Small intestine (tissue), 7 donors: ENCODE results near the gene KLF7. TPM values are rescaled to one million over a fixed set of nuclear protein-coding genes. Genes with fewer than 3 reads are reported as not detected.
"Not testable (repeated sequence)": the region's sequence is repeated elsewhere in the genome, so short reads cannot be mapped to it uniquely, and the experiment has no call there.

ENCODE experiments used
- DNase-seq, 2 donors: peaks; one replicate each; pipeline versions ENCODE4 v3.0.0 to v3.0.0-alpha.2; 2013
- FAIRE-seq: peaks from 2 replicates; lab custom pipeline; 2012; peaks lifted over from hg19 to GRCh38; lab: Jason Lieb, UNC
- H3K27ac ChIP-seq, 3 donors: one replicate each; pipeline ENCODE4 v1.5.1; 2013; ENCODE audit warnings: low read length in 2 of 3, mild to moderate bottlenecking in 2 of 3, control low read depth in 1 of 3, inconsistent platforms in 1 of 3, low read depth in 1 of 3, moderate library complexity in 1 of 3
- H3K27me3 ChIP-seq, 3 donors: one replicate each; pipeline ENCODE4 v1.6.1; 2013; ENCODE audit warnings: low read length in 3 of 3, inconsistent platforms in 1 of 3; ENCODE audit not compliant: control insufficient read depth in 3 of 3, insufficient read depth in 3 of 3
- H3K36me3 ChIP-seq, 3 donors: one replicate each; pipeline ENCODE4 v1.6.1; 2013; ENCODE audit warnings: low read length in 3 of 3, inconsistent platforms in 1 of 3, low read depth in 1 of 3, mild to moderate bottlenecking in 1 of 3, moderate library complexity in 1 of 3; ENCODE audit not compliant: control insufficient read depth in 3 of 3, insufficient read depth in 2 of 3
- H3K4me1 ChIP-seq, 3 donors: one replicate each; pipeline ENCODE4 v1.6.1; 2013; ENCODE audit warnings: low read length in 2 of 3, inconsistent platforms in 1 of 3, low read depth in 1 of 3, mild to moderate bottlenecking in 1 of 3, moderate library complexity in 1 of 3; ENCODE audit not compliant: control insufficient read depth in 3 of 3, insufficient read depth in 2 of 3
- H3K4me3 ChIP-seq, 3 donors: one replicate each; pipeline ENCODE4 v1.5.1; 2013; ENCODE audit warnings: low read length in 3 of 3, control low read depth in 1 of 3, inconsistent platforms in 1 of 3, low read depth in 1 of 3, mild to moderate bottlenecking in 1 of 3, moderate library complexity in 1 of 3
- H3K9me3 ChIP-seq, 2 donors: one replicate each; pipeline ENCODE4 v1.6.1; 2013; ENCODE audit warnings: low read depth in 1 of 2, low read length in 1 of 2; ENCODE audit not compliant: control insufficient read depth in 2 of 2, insufficient read depth in 1 of 2
- WGBS, 3 donors: extraction: QIAGEN DNeasy Blood & Tissue Kit; methylation state at CpG; one replicate each; pipeline ENCODE4 v1.1.7; 2013; 5-methylcytosine and 5-hydroxymethylcytosine counted together
- polyA plus RNA-seq, 4 donors: library from polyadenylated mRNA; stranded (reverse) in 3 of 4; unstranded in 1 of 4; fragments of 200-250 nt in 3 of 4; fragments of 120-200 nt in 1 of 4; gene quantifications; one replicate each; pipeline versions ENCODE4 v1.2.1 to v1.2.3, GENCODE V29; 2013
- donor health status: healthy with polysubstance abuse.
- donor health status: control.
- donor health status: control.
- donor health status: Bipolar disorder and iron deficiency.
- donor health status: healthy.

Gene KLF7
- polyA plus RNA-seq, 4 donors, result 1.1 to 11.7 (median 9.0) TPM

GRCh38 chr2:207037023-207037422 lies 128.7 kb downstream of the KLF7 start:
- H3K9me3 ChIP-seq, H3K4me3 ChIP-seq, H3K4me1 ChIP-seq, H3K27ac ChIP-seq, DNase-seq, FAIRE-seq, H3K36me3 ChIP-seq, H3K27me3 ChIP-seq: not testable (repeated sequence)
- 46 to 61% (median 60%) methylated on average over 3 of the region's 8 CpGs for whole genome bisulfite sequencing, 3 donors

DNA sequence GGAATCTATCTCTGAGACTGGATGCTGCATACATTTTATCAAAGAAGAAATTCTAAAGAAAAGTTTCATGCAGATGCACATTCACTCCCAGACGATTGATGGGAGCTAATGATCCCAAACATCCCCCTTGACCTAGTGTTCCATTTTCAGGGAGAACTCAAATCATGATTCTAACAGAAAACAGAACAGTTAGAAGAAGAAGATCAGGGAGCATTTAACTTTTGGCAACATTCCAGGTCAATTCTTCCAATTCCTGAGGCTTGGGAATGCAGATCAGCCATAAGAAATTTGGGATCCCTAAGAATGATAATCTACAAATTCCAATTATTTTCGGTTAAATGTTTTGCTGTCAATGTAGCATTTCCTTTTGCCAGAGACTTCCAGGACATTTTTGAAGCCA lies 129.9 kb downstream of the KLF7 start:
- Histone ChIP-seq H3K36me3 (no peaks in the 10 kb centered on the region), H3K9me3 (no peaks in the 10 kb centered on the region), H3K27ac (no peak overlapping the region), H3K4me1 (peaks cover 0 to 3% (median 0%) of the 10 kb centered on the region in 3 donors), H3K27me3 (no peaks in the 10 kb centered on the region), H3K4me3 (no peak overlapping the region)
- DNase-seq (no peak), FAIRE-seq (no peak)
- 74 to 81% (median 80%) methylated on average over 2 of the region's 2 CpGs for WGBS, 3 donors

DNA sequence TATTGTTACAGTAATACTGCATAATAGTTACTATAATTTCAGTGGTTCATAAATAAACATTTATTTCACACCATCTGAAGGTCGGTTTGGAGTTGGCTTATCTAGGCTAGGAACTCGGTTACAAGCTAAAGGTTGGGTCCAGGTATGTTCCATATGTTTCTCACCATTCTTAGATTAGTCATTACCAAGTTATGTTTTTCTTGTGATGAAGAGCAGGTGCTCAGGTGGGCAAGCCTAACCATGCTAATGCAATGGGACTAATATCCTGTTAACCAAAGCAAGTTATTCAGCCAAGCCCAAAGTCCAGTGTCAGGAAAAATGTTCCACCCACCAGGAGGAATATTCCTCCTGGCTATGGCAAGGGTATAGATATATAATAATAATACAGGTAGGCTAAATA lies 133.3 kb downstream of the KLF7 start:
- DNase-seq (no peak), FAIRE-seq (no peak)
- H3K9me3 ChIP-seq, result no peaks in the 10 kb centered on the region
- no peak overlapping the region for H3K4me3 ChIP-seq
- H3K36me3 ChIP-seq, result no peaks in the 10 kb centered on the region
- H3K27ac ChIP-seq, result no peak overlapping the region
- no peaks in the 10 kb centered on the region for H3K4me1 ChIP-seq
- no peaks in the 10 kb centered on the region for H3K27me3 ChIP-seq
- WGBS, 3 donors, result 81 to 90% (median 86%) methylated on average over 2 of the region's 2 CpGs

Other genes with a start within 250 kb of the KLF7 start
- 10 to 100 TPM in 1 of 4 donors, 1 to 10 TPM in 2, under 1 TPM in 1; 0.92 to 15.7 (median 3.0) TPM for gene CPO, start 226.4 kb downstream of the KLF7 start, polyA plus RNA-seq